ENCODE data around the gene OPN3.
A peak's percentile ranks its signal among the peaks of the same experiment; 100 is the strongest.

- TF ChIP-seq, protein P1, sequence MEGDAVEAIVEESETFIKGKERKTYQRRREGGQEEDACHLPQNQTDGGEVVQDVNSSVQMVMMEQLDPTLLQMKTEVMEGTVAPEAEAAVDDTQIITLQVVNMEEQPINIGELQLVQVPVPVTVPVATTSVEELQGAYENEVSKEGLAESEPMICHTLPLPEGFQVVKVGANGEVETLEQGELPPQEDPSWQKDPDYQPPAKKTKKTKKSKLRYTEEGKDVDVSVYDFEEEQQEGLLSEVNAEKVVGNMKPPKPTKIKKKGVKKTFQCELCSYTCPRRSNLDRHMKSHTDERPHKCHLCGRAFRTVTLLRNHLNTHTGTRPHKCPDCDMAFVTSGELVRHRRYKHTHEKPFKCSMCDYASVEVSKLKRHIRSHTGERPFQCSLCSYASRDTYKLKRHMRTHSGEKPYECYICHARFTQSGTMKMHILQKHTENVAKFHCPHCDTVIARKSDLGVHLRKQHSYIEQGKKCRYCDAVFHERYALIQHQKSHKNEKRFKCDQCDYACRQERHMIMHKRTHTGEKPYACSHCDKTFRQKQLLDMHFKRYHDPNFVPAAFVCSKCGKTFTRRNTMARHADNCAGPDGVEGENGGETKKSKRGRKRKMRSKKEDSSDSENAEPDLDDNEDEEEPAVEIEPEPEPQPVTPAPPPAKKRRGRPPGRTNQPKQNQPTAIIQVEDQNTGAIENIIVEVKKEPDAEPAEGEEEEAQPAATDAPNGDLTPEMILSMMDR (conservative IDR thresholded peaks at IDR 0.05) = peak; percentile 59
- TF ChIP-seq ZFX (IDR thresholded peaks at IDR 0.05) = no peak
Observed at GRCh38 chr1:241605146-241605805, 34.9 kb downstream of the OPN3 start.

All from C4-2B (cell line).